VCaP (cell line): ENCODE measurements around the gene CC2D1A.

Experiments used
- H3K27ac ChIP-seq: fragments of 450-650 bp; 2 replicates; pipeline ENCODE4 v1.5.1; 2017
- TF ChIP-seq, protein P1 (sequence below): fragments of 450-650 bp; conservative IDR thresholded peaks from 2 replicates; pipeline ENCODE4 v1.5.1; 2017; ENCODE audit warnings: mild to moderate bottlenecking, moderate library complexity

CC2D1A gene

DNA sequence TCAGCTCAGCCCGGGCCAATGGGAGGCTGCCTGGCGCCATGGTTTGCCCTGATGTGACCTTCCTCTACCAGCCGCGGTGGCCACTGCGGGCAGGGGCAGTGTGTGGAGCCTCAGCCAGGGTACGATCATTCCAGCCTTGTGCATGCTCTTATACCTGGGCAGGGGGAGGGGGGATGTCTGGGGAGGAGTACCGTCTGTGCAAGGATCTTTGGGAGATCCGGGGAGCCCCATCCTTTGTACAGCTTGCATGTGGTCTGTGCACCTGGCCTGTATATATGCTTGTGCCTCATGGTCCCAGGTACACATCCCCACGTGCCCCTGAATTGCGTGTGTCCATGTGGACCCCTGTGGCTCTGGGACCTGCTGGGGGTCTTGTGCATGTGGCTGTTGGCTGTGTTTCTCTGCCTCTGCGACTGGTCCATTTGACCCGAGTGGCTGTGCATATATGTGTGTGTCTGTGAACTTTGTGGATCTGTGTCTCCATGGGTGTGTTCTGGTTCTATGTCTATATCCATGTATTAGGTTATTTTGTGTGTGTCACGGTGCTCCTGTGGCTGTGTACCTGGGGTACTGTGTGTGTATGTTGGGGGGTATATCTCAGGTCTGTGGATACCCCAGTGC is 41.8 kb upstream of the CC2D1A start:
- TF ChIP-seq, protein P1, sequence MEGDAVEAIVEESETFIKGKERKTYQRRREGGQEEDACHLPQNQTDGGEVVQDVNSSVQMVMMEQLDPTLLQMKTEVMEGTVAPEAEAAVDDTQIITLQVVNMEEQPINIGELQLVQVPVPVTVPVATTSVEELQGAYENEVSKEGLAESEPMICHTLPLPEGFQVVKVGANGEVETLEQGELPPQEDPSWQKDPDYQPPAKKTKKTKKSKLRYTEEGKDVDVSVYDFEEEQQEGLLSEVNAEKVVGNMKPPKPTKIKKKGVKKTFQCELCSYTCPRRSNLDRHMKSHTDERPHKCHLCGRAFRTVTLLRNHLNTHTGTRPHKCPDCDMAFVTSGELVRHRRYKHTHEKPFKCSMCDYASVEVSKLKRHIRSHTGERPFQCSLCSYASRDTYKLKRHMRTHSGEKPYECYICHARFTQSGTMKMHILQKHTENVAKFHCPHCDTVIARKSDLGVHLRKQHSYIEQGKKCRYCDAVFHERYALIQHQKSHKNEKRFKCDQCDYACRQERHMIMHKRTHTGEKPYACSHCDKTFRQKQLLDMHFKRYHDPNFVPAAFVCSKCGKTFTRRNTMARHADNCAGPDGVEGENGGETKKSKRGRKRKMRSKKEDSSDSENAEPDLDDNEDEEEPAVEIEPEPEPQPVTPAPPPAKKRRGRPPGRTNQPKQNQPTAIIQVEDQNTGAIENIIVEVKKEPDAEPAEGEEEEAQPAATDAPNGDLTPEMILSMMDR = no peak
- no peak overlapping the region for H3K27ac ChIP-seq

- H3K27ac ChIP-seq = peak overlapping the region; percentile 29; the same call in 1 of the 2 replicates
- TF ChIP-seq, protein P1 = no peak
Observed at GRCh38 chr19:13864667-13865570, 41.1 kb upstream of the CC2D1A start.

GRCh38 chr19:13865571-13866462 is 40.2 kb upstream of the CC2D1A start:
- peak overlapping the region; percentile 29; the same call in 1 of the 2 replicates for H3K27ac ChIP-seq
- TF ChIP-seq, protein P1 = no peak

- H3K27ac ChIP-seq = no peak overlapping the region
- TF ChIP-seq, protein P1 = no peak
Observed at GRCh38 chr19:13866463-13867046, 39.4 kb upstream of the CC2D1A start.

DNA sequence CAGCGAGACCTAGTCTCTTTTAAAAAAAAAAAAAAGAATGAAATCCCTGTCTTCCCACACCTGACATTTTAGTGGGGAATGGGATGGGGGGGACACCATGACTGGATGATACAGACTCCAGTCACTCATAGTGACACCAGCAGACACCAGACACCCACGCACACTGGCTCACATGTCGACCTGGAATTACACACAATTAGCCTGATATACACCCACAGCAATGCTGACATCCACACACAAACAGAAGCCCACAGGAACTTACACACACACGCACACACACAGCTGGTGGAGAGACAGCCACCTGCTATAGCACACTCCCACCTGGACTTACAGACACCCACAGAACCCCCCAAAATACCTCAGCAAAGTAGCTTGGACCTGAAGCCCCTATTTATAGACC is 37.3 kb upstream of the CC2D1A start:
- no peak overlapping the region for H3K27ac ChIP-seq
- TF ChIP-seq, protein P1 = no peak

- TF ChIP-seq, protein P1 = no peak
- no peak overlapping the region for H3K27ac ChIP-seq
Observed at GRCh38 chr19:13869281-13869680, 36.7 kb upstream of the CC2D1A start.
